CD4-positive, alpha-beta T cell treated with Interleukin-17A for 1 hour (primary cell): ENCODE data around the gene TSPAN19.

Source experiments
- DNase-seq: peaks from one replicate; pipeline ENCODE4 v3.0.0-alpha.2; 2020

TSPAN19 gene

GRCh38 chr12:84998341-84998740, 37.7 kb downstream of the TSPAN19 start:
- no peak for DNase-seq

DNA sequence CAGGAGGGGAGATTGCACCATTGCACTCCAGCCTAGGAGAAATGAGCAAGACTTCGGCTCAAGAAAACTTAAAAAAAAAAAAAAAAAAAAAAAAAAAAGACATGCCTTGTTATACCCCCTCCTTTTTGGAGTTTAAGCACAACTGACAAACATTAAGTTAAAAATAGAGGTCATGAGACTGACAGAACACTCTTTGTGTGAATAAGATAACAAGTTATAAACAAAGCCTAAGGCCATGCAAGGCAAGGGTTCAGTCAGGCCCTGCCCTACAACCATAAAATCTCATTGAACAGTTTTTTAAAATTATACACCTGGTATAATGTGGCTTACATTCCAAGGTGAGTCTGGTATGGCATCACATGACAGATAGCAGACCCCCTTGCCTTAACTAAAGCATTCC, 39.3 kb downstream of the TSPAN19 start:
- DNase-seq: no peak

DNA sequence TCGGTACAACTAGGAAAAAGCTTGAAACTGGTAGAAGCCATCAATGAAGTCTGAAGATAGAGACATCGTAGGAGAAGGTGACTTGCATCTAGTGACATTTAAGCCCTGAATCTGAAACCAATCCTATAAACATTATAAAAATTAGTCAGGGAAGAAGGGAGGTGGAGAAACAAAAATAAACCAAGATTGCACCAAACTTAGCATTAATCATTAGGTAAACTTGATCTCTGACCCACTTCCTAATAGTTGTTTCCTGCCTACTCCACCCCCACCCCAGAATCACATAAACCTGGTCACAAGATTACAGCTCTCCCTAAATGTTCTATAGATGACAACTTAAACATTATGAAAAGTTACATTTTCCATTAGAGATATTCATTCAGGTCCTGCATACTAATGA, 40.4 kb downstream of the TSPAN19 start:
- no peak for DNase-seq

DNA sequence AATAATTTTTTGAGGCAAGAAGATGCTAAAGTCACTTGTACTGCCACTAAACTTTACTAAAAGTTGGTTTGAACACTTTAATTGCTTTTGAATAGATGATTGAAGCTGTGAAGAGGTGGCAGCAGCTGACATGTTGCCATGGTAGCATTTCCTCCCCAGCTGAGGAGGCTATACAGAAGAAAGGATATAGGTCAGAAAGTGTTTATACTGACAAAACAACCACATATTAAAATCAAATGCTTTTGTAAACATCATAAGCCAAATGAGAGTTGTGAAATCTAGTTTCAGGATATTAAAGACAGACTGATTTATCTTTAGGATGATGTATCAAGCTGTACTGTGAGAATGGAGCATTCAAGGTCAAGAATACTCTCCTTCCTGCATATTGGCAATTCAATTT, 41.7 kb downstream of the TSPAN19 start:
- DNase-seq: no peak

- DNase-seq: no peak
These were observed 49.5 kb downstream of the TSPAN19 start for GRCh38 chr12:84986586-84986985.

- DNase-seq: no peak
These were observed 50.0 kb downstream of the TSPAN19 start for GRCh38 chr12:84986117-84986516.

DNA sequence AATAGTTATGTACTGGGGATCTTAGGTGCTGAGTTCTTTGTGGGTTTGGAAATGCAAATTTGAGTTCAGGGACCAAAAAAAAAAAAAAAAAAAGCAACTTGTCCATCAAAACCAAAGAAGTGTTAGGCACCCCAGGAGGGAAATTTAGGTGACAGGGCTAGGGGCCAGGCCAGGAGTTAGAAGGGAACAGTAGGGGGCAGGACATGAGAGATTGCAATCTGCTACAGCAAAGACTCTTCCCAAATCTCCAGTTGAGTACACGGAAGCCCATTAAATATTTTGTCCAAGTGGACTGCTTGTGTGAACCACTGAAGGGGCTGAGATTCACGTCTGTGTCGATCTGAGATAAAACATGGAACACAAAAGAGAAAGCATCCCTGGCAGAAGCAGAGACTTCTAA, 52.8 kb downstream of the TSPAN19 start:
- no peak for DNase-seq

DNA sequence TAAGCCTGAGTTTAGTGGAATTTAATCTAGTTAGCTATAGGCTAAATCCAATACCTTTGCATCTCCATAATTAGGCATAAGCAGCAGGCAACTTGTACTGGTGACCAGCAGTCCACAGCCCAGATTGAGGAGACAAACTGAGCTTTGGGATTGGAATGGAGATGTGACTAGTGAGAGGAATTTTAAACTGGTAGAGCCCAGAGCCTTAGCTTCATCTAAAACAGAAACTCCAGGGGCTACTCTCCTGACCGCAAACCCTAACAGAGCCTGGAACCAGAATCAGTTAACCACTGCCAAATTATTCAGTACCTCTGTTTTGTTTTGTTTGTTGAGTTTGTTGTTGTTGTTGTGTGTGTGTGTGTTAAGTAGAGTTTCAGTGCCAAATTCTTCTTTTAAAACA, 53.2 kb downstream of the TSPAN19 start:
- DNase-seq: no peak

- DNase-seq: no peak
These were observed 57.2 kb downstream of the TSPAN19 start for GRCh38 chr12:84978921-84979320.

- no peak for DNase-seq
These were observed 59.9 kb downstream of the TSPAN19 start for GRCh38 chr12:84976133-84976532.

DNA sequence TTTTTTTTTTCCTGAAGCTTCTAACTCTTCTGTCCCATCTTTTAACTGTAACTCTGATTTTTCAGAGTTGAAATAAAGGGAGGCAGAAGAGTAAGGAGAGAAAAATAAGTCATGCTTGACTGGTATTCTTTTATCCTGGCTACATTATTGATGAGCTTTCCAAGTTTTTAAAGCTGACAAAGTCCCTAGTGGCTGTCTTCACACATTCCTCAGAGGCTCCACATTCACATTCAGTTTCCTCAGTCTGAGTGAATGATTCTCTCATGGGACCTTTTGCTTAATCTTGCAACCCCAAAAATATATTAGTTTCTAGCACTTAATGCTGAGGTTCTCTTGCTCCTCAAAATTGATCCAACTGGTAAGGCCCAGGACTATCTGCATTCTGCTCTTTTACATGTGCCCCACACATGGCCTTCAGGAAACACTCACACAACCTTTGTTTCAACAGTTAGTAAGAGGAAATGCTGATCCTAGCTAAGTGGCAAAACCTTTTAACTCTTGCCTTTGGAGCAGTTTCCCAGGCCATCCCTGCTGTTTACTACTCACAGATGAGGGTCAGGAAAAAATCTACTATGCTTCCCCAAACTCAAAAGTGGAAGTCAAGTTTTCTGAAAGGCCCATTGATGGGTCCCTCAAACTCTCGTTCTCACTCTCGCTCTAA, 61.8 kb downstream of the TSPAN19 start:
- DNase-seq: no peak

GRCh38 chr12:84973026-84973425, 63.1 kb downstream of the TSPAN19 start:
- no peak for DNase-seq

DNA sequence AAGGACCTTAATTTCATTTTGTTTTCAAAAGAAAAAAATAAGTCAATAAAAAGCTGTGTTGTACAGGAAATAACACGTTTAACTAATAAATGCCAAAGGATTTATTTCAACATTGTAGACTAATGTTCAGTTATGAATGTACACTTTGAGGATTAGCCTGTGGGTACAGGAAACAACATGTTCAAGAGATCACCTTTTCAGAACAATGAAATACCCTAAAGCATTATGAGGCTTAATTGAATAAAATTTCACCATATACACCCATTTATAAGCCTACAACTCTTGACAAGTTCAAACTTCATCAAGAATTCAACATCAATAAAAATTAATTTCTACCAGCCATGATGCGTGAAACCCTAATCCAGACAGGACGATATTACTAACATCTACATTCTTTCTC, 66.9 kb downstream of the TSPAN19 start:
- no peak for DNase-seq
